Testis (tissue), 2 donors: ENCODE results near the gene CIDEB.

ENCODE experiments used
- POLR2A ChIP-seq: fragments of 450-650 bp; IDR thresholded peaks from one replicate; pipeline ENCODE4 v1.6.1; 2017; ENCODE audit warnings: antibody characterized with exemption, mild to moderate bottlenecking, moderate library complexity
- TF ChIP-seq, protein P1 (sequence below), 3 experiments: fragments of 450-650 bp in 2 of 3; fragments of 200-600 bp in 1 of 3; sonication (generic) in 1 of 3; IDR thresholded peaks; one replicate each; pipeline ENCODE4 v1.5.1; 2016 to 2019; ENCODE audit warnings: antibody characterized with exemption in 3 of 3, mild to moderate bottlenecking in 2 of 3, moderate library complexity in 1 of 3

DNA sequence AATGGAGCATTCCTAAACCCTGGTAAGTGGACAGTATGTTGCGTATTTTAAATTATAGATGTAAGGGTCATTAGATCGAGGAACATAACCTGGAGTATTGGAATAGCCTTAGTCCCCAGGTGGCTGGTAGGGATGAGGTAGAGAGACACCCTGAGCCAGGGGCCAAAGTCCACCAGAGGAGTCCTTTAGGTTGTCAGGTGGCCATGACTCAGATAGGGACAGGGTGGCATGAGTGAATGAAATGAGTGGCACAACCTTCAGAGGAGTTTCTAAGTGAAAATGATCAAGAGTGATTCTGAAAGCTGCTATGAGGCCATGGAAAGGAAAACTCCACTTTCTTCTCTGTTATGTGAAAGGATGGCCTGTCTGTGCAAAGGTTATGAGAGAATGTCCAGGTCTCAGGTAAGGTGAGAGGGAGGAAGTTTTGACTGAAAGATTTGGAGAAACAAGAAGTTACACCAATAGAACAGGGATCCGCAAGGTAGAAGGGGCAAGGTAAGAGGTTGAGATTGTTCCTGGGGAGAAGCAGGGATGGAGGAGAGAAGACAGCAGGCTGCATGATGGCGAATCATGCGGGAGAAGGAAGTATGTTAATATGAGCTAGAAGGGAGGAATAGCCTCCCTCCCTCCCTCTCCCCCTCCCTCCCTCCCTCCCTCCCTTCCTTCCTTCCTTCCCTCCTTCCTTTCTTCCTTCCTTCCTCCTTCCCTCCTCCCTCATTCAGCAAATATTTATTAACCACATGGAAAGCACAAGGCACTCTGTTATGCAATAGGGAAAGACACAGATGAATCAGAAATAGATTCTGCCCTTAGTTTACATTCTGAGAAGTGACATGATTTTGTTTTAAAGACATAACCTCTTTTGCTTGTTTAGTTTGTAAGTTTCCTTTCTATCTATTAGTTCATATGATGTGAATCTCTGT is 46.0 kb upstream of the CIDEB start:
- TF ChIP-seq, protein P1, sequence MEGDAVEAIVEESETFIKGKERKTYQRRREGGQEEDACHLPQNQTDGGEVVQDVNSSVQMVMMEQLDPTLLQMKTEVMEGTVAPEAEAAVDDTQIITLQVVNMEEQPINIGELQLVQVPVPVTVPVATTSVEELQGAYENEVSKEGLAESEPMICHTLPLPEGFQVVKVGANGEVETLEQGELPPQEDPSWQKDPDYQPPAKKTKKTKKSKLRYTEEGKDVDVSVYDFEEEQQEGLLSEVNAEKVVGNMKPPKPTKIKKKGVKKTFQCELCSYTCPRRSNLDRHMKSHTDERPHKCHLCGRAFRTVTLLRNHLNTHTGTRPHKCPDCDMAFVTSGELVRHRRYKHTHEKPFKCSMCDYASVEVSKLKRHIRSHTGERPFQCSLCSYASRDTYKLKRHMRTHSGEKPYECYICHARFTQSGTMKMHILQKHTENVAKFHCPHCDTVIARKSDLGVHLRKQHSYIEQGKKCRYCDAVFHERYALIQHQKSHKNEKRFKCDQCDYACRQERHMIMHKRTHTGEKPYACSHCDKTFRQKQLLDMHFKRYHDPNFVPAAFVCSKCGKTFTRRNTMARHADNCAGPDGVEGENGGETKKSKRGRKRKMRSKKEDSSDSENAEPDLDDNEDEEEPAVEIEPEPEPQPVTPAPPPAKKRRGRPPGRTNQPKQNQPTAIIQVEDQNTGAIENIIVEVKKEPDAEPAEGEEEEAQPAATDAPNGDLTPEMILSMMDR (IDR thresholded peaks at IDR 0.05) = no peak
- TF ChIP-seq POLR2A = no peak
